Medulla oblongata (tissue), 1 donor: Measurements from ENCODE around the gene BTBD2.
"Not testable (repeated sequence)": the region's sequence is repeated elsewhere in the genome, so short reads cannot be mapped to it uniquely, and the experiment has no call there.

Source experiments
- DNase-seq: peaks from one replicate; pipeline ENCODE4 v3.0.0-alpha.2; 2015; ENCODE audit errors: extremely low spot score

Gene BTBD2

DNA sequence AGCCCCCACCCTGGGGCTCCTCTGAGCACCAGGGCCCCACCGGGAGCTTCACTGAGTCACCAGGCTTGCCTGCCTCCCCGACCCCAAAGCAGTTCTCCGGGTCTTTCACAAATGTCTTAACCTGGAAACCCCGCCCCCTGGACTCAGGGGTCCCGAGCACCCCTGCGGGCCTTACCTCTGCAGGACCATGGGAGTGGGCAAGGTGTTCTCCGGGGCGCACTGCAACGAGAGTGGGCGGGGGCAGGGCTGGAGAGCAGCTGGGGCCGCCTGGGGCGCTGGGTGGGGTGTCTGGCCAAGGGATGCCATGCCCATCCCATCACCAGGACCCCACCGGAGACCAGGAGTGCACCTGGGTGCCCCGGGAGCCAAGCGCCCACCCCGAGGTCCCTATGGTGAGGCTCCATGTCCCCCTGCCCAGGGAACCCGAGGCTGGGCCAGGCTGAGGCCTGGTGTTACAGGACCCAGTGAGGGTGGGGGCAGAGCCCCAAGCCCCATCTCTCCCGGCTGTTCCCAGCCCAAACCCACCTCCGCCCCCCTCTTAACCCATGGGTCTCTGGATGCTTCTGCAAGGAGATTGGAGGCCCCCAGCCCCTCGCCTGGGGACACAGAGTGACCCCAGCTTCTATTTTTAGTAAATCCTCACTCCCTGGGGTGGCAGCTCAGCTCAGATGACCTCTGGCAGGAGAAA is 24.6 kb upstream of the BTBD2 start:
- DNase-seq, result no peak

- DNase-seq, result no peak
These were observed 23.8 kb upstream of the BTBD2 start for GRCh38 chr19:2039089-2039958.

- DNase-seq, result no peak
These were observed 23.0 kb upstream of the BTBD2 start for GRCh38 chr19:2038284-2039088.

GRCh38 chr19:2037651-2038255 is 22.2 kb upstream of the BTBD2 start:
- no peak for DNase-seq

DNA sequence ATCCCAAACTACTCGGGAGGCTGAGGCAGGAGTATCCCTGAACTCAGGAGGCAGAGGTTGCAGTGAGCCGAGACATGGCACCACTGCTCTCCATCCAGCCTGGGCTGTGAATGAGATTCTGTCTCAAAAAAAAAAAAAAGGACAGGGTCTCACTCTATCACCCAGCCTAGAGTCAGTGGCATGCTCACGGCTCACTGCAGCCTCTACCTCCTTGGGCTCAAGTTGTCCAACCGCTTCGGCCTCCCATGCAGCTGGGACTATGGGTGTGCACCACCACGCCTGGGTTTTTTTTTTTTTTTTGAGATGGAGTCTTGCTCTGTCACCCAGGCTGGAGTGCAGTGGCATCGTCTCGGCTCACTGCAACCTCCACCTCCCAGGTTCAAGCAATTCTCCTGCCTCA is 20.9 kb upstream of the BTBD2 start:
- no peak for DNase-seq

DNA sequence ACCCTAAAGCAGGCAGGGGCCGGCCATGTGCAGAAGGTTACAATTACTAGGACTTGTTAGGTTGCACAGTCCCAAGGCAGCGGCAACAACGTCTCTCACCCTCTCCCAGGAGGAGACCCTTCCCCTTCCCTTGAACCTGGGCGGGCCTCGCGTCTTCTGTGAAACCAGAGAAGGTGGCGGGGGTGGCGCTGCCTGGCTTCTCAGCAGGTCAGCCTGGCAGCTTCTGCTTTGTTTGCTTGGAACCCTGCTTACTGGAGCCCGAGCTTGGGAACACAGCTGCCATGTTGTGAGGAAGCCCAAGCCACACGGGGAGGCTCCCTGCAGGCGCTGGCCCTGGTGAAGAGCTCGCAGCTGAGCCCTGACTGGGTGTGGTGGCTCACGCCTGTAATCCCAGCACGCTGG is 20.1 kb upstream of the BTBD2 start:
- DNase-seq, result no peak

DNA sequence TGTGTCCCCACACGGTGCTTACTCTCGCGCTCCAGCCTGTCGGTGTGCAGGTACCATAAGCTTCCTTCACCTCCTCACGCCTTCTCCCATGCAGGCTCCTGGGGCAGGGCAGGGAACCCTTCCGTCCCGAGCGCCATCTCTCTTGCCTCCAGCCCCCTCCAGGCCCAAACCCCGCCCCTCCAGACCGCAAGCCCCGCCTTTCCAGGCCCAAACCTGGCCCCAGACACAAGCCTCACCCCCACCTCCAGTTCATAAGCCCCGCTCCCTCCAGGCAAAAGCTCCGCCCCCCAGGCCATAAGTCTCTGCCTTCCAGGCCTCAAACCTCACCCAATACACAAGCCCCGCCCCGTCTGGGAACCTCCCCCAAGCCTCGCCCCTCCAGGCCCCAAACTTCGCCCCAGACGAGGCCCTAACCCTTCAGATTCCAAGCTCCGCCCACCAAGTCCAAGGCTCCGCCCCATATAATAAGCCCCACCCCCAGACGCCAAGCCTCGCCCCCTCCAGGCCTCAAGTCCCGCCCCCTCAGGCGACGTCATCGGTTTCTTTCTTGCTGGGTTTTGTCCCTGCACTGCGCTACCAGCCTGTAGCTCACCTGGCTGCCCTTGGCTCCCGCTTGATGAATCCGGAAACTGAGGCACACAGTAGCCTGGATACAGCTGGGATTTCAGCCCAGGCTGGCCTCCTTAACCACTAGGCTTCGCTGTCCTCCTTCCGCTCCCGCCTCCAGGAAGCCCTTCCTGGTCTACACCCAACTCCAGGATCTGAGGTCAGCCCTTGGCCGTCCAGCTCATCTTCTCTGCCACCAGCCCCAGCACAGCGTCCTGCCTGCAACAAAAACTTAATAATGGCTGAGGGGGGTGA is 19.4 kb upstream of the BTBD2 start:
- no peak for DNase-seq

DNA sequence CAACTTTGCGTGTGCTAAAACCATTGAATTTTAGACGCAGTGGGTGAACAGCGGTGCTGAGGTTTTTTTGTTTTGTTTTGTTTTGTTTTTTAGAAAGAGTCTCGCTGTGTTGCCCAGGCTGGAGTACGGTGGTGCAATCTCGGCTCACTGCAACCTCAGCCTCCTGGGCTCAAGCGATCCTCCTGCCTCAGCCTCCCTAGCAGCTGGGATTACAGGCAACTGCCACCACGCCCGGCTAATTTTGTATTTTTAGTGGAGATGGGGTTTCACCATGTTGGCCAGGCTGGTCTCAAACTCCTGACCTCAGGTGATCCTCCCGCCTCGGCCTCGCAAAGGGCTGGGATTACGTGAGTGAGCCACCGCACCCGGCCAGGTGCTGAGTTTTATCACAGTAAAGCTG is 18.7 kb upstream of the BTBD2 start:
- DNase-seq, result not testable (repeated sequence)

DNA sequence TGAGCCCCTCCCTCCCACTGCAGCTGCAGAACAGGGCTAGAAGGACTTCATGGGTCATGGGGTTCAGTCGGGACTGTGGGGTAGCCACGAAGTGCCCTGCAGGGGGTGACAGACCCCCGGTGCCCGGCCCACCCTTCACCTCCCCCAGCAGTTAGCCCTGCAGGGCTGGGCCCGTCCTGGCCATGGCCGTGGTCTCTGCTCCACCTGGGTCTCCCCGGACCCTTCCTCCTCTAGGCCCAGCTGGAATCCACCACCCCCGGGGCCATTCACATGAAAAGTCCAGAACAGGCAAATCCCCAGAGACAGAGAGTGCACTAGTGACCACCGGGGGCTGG is 18.3 kb upstream of the BTBD2 start:
- no peak for DNase-seq

DNA sequence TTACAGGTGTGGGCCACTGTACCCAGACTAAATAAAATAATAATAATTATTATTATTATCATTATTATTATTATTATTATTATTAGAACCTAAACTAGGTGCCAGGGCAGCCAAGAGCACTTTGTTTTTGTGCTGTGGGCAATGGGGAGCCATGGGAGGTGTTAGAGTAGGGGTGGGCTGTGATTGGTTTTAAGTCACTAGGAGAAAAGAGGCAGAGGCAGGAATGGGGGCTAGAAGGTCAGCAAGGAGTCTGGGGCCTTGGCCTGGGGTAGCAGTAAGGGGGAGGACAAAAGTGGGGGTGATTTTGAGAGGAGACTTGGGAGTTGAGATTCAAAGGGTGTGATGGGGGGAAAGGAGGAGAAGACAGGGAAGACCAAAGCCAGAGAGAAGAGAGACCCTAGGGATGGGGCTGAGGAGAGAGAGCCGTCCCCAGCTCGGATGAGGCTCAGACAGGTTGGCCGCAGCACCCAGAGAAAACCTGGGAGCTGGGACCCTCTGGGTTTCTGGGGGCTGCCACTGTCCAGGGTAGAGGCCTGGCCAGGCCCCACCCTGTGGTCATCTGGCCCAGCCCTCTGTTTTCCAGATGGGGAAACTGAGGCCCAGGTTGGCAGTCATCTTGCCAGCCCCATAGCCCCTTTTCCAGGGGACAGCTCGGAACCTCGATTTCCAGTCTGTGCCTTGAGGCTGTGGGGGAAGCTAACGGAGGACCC is 17.8 kb upstream of the BTBD2 start:
- DNase-seq, result no peak

- peak; percentile 96 for DNase-seq
These were observed 16.9 kb upstream of the BTBD2 start for GRCh38 chr19:2032296-2032941.

DNA sequence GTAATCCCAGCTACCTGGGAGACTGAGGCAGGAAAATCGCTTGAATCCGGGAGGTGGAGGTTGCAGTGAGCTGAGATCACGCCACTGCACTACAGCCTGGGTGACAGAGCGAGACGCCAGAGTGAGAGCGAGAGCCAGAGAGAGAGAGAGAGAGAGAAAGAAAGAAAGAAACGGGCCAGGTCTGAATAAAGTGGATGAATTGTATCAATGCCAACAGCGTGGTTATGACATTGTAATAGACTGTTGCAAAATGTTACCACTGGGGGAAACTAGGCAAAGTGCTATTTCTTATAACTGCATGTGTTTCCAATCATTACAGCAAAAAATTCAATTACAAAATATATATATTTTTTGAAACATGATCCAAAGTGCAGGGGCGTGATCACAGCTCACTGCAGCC is 11.8 kb upstream of the BTBD2 start:
- no peak for DNase-seq

DNA sequence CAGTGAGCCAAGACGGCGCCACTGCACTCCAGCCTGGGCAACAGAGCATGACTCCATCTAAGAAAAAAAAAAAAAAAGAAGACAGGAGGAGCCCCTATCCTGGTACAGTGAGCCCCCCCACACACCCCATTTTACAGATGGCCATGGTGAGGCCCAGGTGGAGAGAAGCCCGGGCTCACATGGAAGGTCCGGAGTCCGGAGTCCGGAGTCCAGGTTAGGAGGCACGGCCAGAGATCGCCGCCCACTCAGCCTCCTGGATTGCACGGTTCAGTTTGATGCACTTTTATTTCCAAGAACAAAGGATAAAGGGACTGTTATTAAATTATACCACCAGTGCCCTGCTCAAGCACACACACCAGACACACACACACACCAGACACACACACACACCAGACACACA is 11.3 kb upstream of the BTBD2 start:
- no peak for DNase-seq

DNA sequence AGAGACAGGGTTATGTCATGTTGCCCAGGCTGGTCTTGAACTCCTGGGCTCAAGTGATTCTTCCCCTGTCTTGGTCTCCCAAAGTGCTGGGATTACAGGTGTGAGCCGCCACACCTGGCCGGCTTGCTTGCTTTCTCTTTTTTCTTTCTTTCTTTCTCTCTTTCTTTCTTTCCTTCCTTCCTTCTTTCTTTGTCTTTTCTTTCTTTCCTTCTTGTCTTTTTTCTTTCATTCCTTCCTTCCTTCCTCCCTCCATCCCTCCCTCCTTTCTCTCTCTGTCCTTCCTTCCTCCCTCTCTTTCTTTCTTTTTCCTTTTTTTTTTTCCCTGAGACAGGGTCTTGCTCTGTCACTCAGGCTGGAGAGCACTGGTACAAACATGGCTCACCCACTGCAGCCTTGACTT is 6.8 kb upstream of the BTBD2 start:
- no peak for DNase-seq

DNA sequence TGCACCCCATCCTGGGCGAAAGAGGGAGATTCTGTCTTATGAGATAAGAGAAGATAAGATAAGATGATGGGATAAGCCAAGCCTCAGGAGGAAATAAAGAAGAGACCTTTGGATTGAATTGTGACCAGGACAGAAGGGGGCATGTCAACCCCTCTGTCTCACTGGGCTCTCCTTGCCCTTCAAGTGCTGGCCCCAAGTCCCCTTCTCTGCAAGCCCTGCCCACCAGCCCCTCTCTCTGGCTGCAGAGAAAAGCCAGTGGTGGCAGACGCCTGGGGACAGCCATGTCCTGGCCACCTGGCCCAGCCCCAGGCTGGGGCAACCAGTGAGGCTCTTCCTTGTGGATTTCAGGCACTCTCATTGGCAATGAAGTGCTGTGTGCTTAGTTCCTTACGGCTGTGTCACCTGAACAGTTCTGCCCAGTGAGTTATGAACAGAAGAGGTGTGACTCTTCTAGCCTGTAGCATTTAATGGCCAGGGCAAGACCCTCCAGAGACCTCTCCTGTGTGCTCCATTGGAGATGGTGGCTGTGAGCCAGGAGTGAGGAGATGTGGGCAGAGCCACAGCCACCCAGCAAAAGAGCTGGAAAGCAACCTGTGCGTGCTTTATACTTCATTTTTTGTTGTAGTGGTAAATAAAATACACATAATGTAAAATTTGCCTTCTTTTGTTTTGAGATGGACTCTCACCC is 6.1 kb upstream of the BTBD2 start:
- DNase-seq, result no peak

DNA sequence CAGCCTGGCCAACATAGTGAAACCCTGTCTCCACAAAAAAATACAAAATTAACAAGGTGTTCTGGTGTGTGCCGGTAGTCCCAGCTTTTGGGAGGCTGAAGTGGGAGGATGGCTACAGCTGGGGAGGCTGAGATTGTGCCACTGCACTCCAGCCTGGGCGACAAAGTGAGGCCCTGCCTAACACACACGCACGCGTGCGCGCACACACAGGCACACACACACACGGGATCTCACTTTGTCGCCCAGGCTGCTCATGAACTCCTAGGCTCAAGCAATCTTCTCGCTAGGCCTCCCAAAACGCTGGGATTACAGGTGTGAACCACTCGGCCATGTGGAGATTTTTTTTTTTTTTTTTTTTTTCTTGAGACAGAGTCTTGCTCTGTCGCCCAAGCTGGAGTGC is 3.2 kb upstream of the BTBD2 start:
- DNase-seq, result no peak

DNA sequence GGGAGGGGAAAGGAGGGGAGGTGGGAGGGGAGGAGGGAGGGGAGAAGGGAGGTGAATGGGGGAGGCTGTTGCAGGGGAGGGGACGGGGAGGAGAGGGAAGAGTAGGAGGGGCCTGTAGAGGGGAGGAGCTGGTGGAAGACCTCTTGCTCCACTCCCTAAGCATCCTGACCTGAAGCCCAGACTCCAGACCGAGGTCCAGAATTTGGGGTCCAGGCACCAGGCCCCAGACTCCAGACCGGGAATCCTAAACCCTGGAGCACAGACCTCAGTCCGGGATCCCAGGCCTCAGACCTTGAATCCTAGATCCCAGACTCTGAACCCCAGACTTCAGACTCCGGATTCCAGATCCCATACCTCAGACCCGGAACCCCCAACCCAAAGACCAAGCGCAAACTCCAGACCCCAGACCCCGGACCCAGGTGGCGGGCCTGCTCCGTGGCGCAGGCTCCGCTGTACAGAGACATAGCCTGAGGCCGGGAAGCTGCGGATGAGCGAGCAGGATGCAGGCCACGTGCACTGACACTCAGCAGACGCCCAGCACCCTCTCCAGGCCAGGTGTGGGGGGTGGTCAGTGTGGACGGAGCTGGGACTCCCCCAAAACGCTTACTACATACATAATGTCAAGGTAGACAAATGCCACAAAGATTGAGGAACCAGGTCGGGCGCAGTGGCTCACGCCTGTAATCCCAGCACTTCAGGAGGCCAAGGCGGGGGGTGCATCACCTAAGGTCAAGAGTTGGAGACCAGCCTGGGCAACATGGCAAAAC is 710 bp upstream of the BTBD2 start:
- DNase-seq, result peak; percentile 81

- DNase-seq, result no peak
These were observed 545 bp downstream of the BTBD2 start for GRCh38 chr19:2014731-2015607.
